ENCODE measurements around the gene EFCAB14.
"Not testable (repeated sequence)": the region's sequence is repeated elsewhere in the genome, so short reads cannot be mapped to it uniquely, and the experiment has no call there.

Gene EFCAB14

DNA sequence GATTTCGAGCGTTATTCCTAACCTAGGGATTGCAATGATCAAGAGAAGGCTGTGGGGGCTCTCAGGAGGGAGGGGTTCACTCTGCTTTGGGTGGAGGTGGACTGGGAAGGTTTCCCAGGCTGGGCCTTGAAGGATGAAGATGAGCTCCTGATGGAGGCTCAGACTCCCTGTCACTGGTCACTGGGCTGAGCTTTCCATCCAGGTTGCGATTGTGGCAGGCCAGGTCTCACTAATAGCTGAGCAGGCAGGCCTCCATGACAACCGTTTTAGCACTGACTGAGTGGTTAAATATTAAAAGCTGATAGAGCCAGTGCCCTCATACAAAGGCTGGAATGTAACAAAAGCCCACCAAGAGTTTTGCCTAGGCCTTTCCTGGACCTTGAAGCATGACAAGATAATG lies 36.2 kb upstream of the EFCAB14 start:
- H3K4me1 ChIP-seq (ENCODE audit: low read depth, poor library complexity, severe bottlenecking) = no peaks in the 10 kb centered on the region
- H2AFZ ChIP-seq (ENCODE audit: low read depth) = no peak overlapping the region
- no peaks in the 10 kb centered on the region for H3K27me3 ChIP-seq (ENCODE audit: insufficient read depth, low read depth)
- no peak overlapping the region for H3K4me3 ChIP-seq (IDR thresholded peaks at IDR 0.05; ENCODE audit: insufficient read depth, low read depth, low read length)
- H3K79me2 ChIP-seq (ENCODE audit: insufficient read depth, low read depth) = no peaks in the 10 kb centered on the region
- no peak overlapping the region for H3K4me2 ChIP-seq
- no peaks in the 10 kb centered on the region for H4K20me1 ChIP-seq (ENCODE audit: insufficient read depth)
- TF ChIP-seq CTCF (conservative IDR thresholded peaks at IDR 0.05; ENCODE audit: low read depth, low read length) = no peak
- H3K36me3 ChIP-seq (ENCODE audit: insufficient read depth) = no peaks in the 10 kb centered on the region
- no peak overlapping the region for H3K27ac ChIP-seq
- no peak overlapping the region for H3K9ac ChIP-seq

DNA sequence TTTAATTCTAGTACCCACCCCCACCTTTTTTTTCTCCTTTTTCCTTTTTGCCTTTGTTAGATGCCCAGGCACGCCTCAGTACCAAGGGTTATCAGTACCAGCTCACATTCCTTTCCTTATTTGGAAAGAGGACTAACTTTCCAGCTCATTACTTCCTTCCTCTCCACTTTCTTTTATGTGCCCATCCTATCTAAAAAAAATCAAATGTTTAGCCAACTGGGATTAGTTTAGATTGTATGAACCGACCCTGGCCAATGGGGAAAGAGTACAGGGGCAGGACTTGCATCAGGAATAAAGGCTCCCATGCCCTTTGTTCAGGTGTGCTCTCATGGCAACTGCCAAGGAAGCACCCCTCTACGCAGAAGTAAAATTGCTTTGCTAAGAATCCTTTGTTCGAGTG lies 35.8 kb upstream of the EFCAB14 start:
- H3K27me3 ChIP-seq (ENCODE audit: insufficient read depth, low read depth); H3K4me2 ChIP-seq; H2AFZ ChIP-seq (ENCODE audit: low read depth): not testable (repeated sequence)

GRCh38 chr1:46753985-46754384 lies 35.1 kb upstream of the EFCAB14 start:
- Histone ChIP-seq H3K27me3 (ENCODE audit: insufficient read depth, low read depth) (no peaks in the 10 kb centered on the region), H4K20me1 (ENCODE audit: insufficient read depth) (no peaks in the 10 kb centered on the region), H3K79me2 (ENCODE audit: insufficient read depth, low read depth) (no peaks in the 10 kb centered on the region), H3K9ac (no peak overlapping the region), H3K36me3 (ENCODE audit: insufficient read depth) (no peaks in the 10 kb centered on the region), H3K4me1 (ENCODE audit: low read depth, poor library complexity, severe bottlenecking) (no peaks in the 10 kb centered on the region), H3K4me3 (IDR thresholded peaks at IDR 0.05; ENCODE audit: insufficient read depth, low read depth, low read length) (no peak overlapping the region), H3K27ac (no peak overlapping the region), H2AFZ (ENCODE audit: low read depth) (no peak overlapping the region), H3K4me2 (no peak overlapping the region)
- no peak for TF ChIP-seq CTCF (conservative IDR thresholded peaks at IDR 0.05; ENCODE audit: low read depth, low read length)

More for the DNA sequence above, 35.8 kb upstream of the EFCAB14 start:
- H3K9ac ChIP-seq; H3K4me3 ChIP-seq (IDR thresholded peaks at IDR 0.05; ENCODE audit: insufficient read depth, low read depth, low read length); H3K27ac ChIP-seq; H4K20me1 ChIP-seq (ENCODE audit: insufficient read depth); H3K36me3 ChIP-seq (ENCODE audit: insufficient read depth); H3K79me2 ChIP-seq (ENCODE audit: insufficient read depth, low read depth); H3K4me1 ChIP-seq (ENCODE audit: low read depth, poor library complexity, severe bottlenecking): not testable (repeated sequence)

- Histone ChIP-seq H3K4me1 (ENCODE audit: low read depth, poor library complexity, severe bottlenecking) (no peaks in the 10 kb centered on the region), H3K4me3 (IDR thresholded peaks at IDR 0.05; ENCODE audit: insufficient read depth, low read depth, low read length) (no peak overlapping the region), H3K27me3 (ENCODE audit: insufficient read depth, low read depth) (no peaks in the 10 kb centered on the region), H3K9ac (no peak overlapping the region), H3K4me2 (no peak overlapping the region), H3K36me3 (ENCODE audit: insufficient read depth) (no peaks in the 10 kb centered on the region), H3K79me2 (ENCODE audit: insufficient read depth, low read depth) (no peaks in the 10 kb centered on the region), H2AFZ (ENCODE audit: low read depth) (no peak overlapping the region), H3K27ac (no peak overlapping the region), H4K20me1 (ENCODE audit: insufficient read depth) (no peaks in the 10 kb centered on the region)
- no peak for TF ChIP-seq CTCF (conservative IDR thresholded peaks at IDR 0.05; ENCODE audit: low read depth, low read length)
Measured at GRCh38 chr1:46749921-46750404, 31.0 kb upstream of the EFCAB14 start.

DNA sequence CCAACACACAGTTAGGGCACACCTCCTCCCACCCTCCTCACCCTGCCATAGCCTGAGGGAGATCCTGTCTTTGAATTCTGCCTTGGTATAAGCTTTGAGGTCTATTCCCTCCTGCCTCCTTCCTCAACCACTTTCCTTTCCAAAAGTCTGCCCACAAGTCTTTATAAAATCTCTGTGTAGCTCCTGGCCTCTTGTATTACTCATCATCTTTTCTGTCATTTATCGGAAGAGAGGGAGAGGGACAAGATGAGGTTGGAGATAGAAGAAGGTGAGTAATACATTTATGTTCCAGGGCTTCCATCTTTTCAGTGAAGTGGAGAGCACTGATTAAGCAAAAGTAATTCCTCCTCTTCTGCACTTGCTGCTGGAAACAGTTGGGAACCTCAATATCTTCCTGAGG lies 30.5 kb upstream of the EFCAB14 start:
- Histone ChIP-seq H3K4me3 (IDR thresholded peaks at IDR 0.05; ENCODE audit: insufficient read depth, low read depth, low read length) (no peak overlapping the region), H3K27me3 (ENCODE audit: insufficient read depth, low read depth) (no peaks in the 10 kb centered on the region), H3K79me2 (ENCODE audit: insufficient read depth, low read depth) (no peaks in the 10 kb centered on the region), H3K27ac (no peak overlapping the region), H3K4me1 (ENCODE audit: low read depth, poor library complexity, severe bottlenecking) (no peaks in the 10 kb centered on the region), H2AFZ (ENCODE audit: low read depth) (no peak overlapping the region), H3K4me2 (no peak overlapping the region), H3K36me3 (ENCODE audit: insufficient read depth) (no peaks in the 10 kb centered on the region), H3K9ac (no peak overlapping the region), H4K20me1 (ENCODE audit: insufficient read depth) (no peaks in the 10 kb centered on the region)
- TF ChIP-seq CTCF (conservative IDR thresholded peaks at IDR 0.05; ENCODE audit: low read depth, low read length) = no peak
